Measurements from ENCODE around the gene C8B. TPM values are rescaled to one million over a fixed set of nuclear protein-coding genes. Genes with fewer than 3 reads are reported as not detected.

Gene C8B
- total RNA-seq: not detected in 2 replicates

GRCh38 chr1:56965916-56966697 lies at the start of gene C8B:
TSS of gene C8B (minus strand) at chr1:56966015. CDS start at chr1:56965948, 67 bp downstream.

Other genes with a start within 250 kb of the C8B start
- not detected in 2 replicates for gene FYB2, start 146.6 kb downstream of the C8B start, total RNA-seq
- gene C8A, start 111.2 kb downstream of the C8B start, total RNA-seq: not detected in 2 replicates

Data from dermis lymphatic vessel endothelial cell (primary cell).